NOMO-1 treated with DMSO at 0.1 percent for 48 hours (cell line): ENCODE results near the gene BRD3OS.
"Not testable (repeated sequence)": the region's sequence is repeated elsewhere in the genome, so short reads cannot be mapped to it uniquely, and the experiment has no call there.

ENCODE experiments used
- DNase-seq: peaks from one replicate; lab custom pipeline; 2025; ENCODE audit not compliant: unreplicated experiment; lab: John Stamatoyannopoulos, UW

Gene BRD3OS

DNA sequence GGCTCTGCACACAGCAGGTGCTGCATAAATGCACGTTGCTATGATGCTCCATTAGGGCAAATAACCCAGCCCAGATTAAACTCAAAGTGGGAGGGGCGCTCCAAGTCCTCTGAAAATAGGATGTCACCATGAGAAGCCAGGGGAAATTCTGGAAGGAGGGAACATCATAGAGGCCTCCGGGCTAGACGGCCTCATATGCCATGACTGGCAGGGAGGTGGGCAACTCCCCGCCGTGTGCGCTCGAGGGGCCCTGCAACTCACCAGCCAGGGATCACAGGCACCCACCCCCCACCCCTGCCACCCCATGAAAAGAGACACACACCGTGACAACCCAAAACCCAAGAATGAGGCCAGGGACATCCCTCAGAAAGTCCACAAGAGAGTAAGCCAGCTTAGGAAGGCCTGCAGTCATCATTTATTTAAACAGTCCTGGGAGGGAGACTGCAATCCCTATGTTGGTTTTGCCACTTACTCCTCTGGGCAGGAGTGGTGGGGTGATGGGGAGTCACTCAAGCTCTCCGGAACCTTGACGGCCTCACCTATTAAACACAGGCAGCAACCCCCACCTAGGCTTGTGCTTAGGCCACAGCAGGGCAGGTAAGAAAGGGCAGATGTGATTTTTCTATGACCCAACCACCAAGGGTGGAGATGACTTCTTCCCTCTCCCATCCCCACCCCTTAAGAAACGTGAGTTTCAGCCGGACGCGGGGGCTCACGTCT lies 37.2 kb upstream of the BRD3OS start:
- no peak for DNase-seq

DNA sequence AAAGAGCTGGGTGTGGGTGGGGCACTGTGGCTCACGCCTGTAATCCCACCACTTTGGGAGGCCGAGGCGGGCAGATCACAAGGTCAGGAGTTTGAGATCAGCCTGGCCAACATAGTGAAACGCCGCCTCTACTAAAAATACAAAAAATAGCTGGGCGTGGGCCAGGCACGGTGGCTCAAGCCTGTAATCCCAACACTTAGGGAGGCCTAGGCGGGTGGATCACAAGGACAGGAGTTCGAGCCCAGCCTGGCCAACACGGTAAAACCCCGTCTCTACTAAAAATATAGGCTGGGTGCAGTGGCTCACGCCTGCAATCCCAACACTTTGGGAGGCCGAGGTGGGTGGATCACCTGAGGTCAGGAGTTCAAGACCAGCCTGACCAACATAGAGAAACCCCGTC lies 36.5 kb upstream of the BRD3OS start:
- not testable (repeated sequence) for DNase-seq

DNA sequence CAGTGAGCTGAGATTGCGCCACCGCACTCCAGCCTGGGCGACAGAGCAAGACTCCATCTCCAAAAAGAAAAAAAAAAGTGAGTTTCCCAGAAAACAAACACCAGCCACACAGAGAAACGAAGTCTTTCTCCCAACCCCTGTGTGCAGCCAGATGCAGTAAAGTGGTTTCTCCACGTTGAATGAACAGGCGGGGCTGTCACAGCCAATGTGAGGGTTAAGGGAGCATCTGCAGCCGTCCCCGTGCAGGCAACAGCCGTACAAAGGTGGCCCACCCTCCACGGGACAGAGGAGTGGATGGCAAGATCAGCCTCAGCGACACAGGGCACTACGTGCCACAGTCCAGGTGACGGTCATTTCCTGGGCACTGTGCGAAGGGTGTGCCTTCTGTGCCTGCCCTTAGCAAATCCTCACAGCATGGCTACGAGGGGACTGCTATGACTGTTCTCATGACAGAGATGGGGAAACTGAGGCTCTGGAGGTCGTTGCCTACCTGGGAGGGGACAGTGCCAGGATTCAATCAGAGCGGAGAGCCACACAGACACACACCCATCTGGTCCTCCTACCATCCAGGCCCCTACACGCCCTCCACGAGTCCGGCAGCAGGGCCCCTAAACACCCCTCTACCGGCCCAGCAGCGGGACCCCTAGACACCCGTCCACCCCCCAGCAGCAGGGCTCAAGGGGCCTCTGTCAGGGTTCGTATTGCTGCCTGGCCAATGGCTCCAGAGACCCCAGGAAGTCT lies 35.5 kb upstream of the BRD3OS start:
- no peak for DNase-seq

DNA sequence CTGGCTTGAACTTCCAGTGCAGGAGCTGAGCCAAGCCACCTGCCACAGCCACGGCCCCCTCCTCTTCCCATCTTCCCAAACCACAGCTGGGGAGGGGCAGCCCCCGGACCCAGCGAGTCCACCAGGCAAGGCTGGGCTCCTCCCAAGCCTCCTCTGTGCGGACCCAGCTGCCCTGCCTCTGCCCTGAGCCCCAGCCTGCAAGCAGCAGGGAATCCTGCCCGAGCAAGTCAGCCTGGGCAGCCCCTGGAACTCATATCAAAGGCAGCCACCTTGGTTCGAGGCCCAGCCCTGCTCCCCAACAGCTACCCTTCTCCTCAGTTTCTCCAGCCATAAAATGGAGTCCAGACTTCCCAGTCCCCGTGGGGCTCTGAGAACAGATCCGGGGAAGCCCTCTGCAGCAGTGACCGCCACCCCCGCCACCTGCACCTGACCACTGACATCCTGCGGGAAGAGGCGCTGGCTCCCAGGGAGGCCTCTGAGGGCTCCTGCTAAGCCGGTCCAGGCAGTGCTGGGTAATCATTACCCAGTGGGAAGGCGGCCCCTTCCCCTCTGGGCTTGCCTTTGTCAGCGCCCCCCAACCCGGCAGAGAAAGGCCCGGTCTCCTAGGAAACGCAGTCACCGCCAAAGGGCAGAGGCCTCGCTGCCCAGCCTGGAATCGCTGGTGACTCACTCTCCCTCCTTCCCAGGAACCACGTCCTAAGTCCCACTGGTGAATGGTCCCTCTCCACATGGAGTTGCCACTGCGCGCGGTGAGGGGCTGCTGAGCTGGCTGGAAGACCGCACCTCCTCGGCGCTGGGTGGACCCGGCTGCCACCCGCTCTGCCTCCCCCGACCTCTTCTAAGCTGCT lies 34.7 kb upstream of the BRD3OS start:
- DNase-seq, result no peak

DNA sequence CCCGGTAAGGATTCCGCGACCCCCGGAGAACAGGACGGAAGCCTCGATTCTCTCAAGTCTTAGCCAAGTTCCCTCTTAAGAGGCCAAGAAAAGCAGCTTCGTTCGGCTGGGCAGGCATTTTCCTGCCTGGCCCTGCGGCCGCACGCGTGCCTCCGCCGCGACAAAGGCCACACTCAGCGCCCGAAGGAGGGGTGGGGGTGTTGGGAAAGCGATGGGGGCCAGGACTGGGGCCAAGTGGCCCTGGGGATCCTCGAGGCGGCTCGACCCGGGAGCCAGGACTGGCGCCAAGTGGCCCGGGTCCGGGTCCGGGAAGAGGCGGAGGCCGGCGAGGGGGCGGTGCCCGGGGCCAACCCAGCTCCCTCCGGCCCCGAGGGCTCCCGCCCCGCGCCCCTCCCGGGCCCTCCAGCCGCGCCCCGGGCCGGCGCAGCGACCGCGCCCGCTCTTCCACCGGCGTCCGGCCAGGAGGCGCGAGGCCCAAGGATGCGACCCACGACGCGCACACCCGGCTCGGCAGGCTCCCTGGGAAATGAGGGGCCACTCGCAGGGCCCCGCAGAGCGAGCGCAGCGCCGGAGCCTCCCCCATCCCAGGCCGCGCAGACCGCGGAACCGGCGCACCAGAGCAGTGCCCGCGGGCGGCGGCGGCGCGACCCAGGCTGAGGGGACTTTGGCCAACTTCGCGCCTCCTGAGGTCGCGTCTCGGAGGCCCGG lies 33.9 kb upstream of the BRD3OS start:
- no peak for DNase-seq

DNA sequence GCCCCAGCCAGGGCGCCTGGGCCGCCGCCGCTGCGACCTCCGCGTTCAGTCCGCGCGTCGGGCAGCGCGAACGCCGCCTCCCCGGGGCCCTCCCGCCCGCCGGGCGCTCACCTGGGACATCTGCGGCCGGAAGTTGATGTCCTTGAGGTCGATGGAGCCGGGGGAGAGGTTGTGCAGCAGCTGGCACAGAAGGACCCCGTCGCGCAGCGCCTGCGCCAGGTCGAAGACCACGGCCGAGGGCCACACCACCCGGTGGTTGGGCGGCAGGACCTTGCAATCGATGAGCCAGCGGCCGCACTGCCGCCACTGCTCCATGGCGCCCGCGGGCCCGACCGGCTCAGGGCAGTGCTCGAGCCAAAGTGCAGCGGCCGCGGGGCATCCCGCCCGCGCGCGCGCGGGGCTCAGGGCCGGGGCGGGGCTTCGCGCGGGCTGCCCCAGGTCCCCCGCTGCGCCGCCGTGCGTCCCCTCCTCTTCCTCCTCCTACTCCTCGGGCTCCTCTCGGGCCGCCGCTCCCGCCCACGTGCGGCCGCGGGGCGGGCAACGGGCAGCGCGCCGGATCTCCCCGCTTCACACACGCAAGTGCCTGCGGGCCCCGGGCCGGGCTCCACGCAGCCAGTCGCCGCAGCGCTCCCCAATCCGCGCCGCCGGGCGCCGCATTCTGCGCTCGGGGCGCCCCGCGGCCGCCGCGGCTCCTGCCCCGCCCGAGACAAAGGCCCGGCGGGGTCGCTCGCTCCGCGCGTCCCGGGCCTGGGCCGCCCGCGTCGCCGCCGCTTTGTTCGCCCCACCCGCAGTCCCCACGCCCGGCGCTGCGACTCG lies 33.1 kb upstream of the BRD3OS start, which contains the start of gene VAV2:
TSS of gene VAV2 (minus strand) at position 361 of the 816 bp plus-strand sequence. CDS start at position 315, 46 bp downstream.
- DNase-seq, result peak; percentile 46

DNA sequence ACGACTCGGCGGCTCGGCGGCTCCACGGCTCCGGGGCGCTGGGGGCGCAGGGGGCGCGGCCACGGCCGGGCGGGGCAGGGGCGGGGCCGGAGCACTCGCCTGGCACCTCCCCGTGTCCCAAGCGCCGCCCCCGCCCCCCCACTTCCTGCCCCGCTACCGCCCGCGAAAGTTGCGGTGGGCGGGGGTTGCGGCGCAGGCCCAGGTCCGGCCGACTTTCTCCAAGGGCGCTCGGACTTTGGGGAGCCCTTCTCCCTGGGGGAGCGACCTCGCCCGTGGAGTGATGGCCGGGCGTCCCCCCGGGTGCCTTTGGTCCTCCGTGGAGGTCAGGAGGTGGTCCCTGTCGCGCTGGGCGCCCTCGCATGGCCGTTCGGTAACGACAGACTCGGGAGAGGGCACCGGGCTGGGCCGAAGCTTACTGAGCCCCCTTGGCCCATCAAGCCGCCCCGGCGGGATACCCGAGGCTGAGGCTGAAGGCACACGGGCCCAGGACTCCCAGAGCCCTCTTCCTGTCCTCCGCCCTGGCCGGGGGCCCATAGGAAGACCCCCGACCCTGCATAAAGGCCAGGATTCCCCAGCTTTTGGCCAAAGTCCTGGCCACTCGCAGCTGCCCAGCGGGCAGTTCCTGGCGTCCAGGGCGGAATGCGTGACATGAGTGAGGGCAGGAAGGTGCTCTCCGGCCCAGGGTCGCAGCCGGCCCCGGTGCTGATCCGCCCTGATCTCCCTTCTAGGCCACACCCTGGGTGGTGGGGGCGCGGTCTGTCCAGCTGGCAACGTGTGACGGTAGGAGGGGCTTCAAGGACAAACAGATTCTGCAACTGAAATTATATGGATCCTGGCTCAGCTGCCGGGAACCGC lies 32.3 kb upstream of the BRD3OS start:
- DNase-seq, result peak; percentile 68

DNA sequence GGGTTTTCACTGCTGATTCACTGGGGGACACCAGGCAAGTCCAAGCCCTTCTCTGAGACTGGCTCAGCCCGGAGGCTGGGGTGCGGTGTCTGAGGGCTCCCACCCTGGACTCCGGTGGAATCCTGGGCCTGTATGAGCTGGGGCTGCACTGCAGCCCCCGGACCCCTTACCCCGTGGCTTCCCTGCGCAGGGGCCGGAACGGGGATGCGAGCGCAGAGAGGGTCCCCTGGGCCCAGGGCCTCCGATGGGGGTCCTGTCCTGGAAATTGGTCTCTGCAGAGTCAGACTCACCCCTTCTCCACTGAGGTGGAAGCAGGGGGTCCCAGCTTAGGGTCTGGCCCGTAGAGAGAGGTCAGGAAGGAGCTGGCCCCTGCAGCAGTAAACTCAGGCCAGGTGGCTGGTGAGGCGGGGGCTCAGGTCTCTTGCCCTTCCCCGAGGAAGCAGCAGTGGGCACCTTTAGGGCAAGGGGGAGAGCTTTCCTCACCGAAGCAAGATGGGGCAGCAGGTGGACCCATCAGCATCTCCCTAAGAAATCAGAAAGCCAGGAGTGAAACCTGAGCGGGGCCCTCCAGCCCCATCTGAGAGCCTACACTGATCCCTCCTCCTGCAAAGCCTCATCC lies 31.5 kb upstream of the BRD3OS start:
- no peak for DNase-seq

DNA sequence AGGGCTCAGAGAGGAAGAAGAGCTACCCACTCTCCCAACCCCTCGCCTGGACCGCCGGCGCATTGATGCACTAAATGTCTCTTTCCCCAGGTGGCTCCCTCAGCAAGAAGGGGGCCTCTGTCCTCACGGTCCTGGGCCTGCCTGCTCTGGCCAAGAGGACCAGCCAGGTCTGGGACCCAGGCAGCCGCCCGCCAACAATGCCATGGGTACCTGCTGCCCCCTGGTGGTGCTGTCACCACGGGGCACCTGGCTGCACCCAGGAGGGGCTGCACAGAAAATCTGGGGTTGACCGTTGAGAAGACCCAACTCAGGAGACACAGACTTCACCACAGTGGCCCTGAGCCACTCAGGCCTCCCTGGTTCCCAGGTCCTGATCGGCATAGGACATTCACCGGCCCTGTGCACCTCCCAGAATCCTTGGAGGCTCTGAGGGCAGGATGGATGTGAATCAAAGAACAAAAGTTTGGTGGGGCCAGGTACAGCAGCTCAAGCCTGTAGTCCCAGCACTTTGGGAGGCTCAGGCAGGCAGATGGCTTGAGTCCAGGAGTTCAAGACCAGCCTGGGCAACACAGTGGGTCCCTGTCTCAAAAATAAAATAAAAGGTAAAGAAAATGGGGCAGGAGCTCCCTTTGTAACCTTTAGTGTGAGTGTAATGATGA lies 30.8 kb upstream of the BRD3OS start:
- peak; percentile 51 for DNase-seq

DNA sequence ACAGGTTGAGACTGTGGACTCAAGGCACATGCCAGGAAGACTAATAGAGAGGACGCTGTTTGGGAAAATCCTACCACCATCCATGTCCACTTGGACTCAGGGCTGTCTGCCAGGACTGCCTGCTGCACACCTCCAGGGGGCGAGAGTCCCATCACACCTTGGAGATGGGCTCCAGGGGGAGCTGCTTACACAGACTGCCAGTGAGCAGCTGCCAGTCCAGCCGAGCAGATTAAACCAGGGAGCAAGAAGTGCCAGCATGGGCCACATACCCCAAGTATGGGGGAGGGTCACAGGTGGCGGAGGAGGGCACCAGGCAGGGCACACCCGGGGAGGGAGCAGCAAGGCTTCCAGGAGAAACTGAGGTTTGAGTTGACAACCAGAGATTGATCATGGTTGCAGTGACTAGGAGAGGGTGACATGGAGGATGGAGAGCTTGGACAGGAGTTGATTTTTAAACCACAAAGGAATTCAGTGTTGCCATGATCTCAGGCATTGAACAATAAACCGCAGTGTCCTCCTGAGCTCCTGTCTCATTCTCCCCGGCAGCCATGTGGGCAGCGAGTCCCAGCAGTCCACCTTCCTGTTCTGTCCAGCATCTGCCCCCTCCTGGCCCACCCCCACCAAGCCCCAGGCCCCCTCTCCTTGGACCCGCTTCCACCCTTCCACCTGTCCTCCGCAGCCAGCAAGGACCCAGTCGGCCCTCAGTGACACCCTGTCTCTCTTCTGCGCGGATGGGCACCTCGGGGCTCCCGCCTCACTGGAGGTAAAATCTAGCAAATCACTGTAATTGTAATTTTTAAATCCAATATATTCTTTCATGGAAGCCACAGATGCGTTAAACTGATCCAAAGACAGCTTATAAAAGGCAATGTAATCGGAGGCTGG lies 30.0 kb upstream of the BRD3OS start:
- DNase-seq, result no peak

DNA sequence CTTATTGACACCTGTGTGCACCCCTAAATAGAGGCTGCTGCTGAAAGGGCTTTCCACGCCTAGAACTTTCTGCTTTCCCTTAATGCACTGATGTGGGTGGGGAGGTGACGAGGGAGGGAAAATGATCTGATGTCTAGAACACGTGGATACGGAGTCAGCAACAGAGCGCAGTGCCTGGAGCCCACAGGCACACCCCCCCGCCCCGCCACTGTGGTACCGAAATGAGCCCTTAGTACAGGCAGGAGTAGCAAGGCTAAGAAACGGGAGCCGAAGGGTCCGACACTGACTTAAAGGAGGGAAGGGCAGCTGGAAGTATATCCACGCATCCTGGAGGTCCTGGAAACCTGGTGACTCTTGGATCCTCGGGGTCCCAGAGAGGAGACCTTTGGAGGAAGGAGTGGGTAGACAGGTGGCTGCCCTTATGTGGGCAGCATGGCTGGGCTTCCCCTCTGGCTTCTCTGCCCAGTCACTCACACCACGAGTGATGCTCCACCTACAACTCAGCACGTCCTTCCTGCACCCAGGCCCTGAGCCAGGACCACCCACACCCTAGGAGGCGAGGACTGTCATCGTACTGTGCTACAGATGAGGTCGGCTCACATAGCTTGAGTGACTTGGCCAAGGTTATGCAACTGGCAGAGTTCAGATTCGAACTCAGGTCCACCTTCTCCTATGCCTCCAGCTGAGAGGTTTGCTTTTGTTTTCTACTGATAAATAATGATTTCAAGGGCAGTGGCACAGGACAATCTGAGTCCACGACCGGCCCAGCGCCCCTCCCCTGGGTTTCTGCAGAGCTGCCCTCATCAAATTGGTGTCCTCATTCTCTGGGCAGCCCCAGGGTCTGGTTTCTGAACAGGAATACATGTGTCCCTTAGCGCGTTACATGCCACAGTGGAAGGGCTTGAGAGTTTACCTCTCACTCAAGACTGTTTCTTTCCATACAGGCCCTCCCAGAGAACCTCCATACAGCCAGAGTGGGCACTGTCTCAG lies 28.5 kb upstream of the BRD3OS start:
- no peak for DNase-seq

DNA sequence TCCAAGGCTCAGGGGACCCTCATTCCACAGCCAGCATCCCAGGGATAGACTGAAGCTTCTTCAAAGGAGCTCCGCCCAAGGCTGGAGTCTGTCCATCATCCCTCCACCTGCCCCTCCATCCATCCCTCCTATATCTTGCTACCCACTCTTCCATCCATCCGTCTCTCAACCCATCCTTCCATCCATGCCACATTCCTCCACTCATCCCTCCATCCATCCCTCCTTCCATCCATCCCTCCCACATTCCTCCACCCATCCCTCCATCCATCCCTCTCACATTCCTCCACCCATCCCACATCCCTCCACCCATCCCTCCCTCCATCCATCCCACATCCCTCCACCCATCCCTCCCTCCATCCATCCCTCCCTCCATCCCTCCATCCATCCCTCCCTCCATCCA lies 27.7 kb upstream of the BRD3OS start:
- no peak for DNase-seq

DNA sequence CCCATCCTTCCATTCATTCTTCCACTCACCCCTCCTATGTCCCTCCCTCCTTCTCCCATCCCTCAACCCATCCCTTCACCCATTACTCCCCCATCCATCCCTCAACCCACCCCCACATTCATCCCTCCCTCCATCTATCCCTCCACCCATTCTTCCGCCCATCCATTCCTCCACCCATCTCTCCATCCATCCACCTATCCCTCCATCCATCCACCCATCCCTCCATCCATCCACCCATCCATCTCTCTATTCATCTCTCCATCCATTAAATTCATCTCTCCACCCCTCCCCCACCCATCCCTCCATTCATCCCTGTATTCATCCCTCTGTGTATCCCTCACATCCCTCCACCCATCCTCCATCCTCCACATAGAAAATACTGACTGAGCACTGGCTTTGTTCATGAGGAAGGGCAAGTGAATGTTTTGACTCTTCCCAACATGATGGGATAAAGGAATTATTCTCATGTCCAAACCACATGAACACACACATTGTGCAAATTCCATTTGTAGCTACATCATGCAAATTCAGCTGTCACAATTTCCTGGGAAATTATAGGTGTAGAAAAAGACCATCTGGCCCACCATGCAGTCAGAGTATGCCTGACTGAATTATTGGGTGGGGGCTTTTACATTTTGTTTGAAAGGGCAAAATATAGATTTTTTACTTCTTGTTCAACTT lies 26.2 kb upstream of the BRD3OS start:
- no peak for DNase-seq

DNA sequence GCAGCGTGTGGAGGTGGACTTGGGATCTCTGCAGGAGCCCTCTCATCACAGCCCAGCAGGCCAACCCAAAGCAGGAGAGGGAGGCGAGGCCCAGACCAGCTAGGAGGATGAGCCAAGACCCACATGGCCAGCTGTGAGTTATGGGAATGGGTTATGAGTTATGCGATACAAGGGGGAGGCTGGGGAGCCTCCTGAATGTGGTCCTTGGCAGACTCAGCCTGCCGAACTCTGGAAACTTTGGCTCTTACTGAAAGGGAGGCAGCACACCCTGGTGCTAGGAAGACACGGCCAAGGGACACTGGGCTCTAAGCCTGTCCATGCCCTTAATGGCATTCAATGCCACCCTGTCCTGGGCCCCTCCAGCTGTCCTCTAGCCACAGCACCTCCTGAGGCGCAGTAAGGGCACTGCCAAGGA lies 25.4 kb upstream of the BRD3OS start:
- DNase-seq, result no peak

DNA sequence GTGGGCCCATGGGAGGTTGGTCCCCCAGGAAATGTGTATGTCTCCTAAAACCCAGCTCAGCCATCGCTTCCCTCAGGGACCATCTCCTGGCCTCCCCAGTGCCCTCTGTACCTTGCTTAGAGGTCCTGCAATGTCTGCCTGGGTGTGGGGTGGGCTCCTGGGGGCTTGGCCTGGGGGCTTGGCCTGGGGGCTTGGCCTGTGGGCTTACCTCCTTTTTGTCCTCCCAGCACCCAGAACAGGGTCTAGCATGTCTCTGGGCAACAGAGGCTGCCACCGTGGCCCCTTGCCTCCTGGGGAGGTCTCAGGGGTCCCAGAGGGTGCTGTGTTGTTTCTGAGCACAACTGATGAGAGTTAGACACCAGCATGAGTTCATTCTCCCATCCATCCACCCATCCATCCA lies 22.5 kb upstream of the BRD3OS start:
- DNase-seq, result no peak

DNA sequence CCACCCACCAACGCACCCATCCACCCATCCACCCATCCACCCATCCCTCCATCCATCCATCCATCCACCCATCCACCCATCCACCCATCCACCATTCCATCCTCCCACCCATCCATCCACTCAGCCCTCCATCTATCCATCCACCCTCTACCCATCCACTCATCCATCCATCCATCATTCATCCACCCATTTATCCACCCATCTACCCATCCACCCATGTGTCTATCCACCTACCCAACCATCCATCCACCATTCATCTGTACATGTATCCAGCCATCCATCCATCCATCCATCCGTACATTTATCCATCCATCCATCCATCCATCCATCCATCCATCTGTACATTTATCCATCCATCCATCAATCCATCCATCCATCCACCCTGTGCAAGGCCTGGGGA lies 22.0 kb upstream of the BRD3OS start:
- no peak for DNase-seq
